Common myeloid progenitor, CD34-positive (primary cell): ENCODE measurements around the gene E4F1. TPM values are rescaled to one million over a fixed set of nuclear protein-coding genes. Genes with fewer than 3 reads are reported as not detected.
A peak's percentile ranks its signal among the peaks of the same experiment; 100 is the strongest.

ENCODE experiments used
- CTCF ChIA-PET: fragments of 350-600 bp; sonication (Branson Sonifier 250); formaldehyde crosslinking; loops from one replicate; lab custom pipeline; 2021; ENCODE audit warnings: antibody characterized with exemption; lab: Charles Lee
- POLR2A ChIA-PET: fragments of 350-600 bp; sonication (Branson Sonifier 250); formaldehyde crosslinking; loops from one replicate; lab custom pipeline; 2021; ENCODE audit warnings: antibody characterized with exemption; lab: Charles Lee
- DNase-seq, 3 donors: peaks; one replicate each; pipeline versions ENCODE4 v3.0.0 to v3.0.0-alpha.2; 2013
- H3K27ac ChIP-seq, 2 experiments: 1 replicate in 1 of 2; 2 replicates in 1 of 2; pipeline ENCODE4 v1.7.0; 2013; ENCODE audit warnings: inconsistent platforms in 2 of 2, low read length in 2 of 2, mild to moderate bottlenecking in 2 of 2, low read depth in 1 of 2, moderate library complexity in 1 of 2; ENCODE audit not compliant: severe bottlenecking in 2 of 2, insufficient read depth in 1 of 2, poor library complexity in 1 of 2
- H3K27me3 ChIP-seq, 5 experiments: replicated peaks in 2 of 5; 1 replicate in 3 of 5; 2 replicates in 2 of 5; pipeline versions ENCODE4 v1.6.1 to v1.7.0; 2013; ENCODE audit warnings: low read length in 4 of 5, mild to moderate bottlenecking in 2 of 5, moderate library complexity in 2 of 5, inconsistent platforms in 1 of 5; ENCODE audit not compliant: insufficient read depth in 5 of 5, control insufficient read depth in 4 of 5
- H3K36me3 ChIP-seq, 4 experiments: 1 replicate in 2 of 4; 2 replicates in 2 of 4; pipeline versions ENCODE4 v1.6.1 to v1.7.0; 2013; ENCODE audit warnings: low read length in 3 of 4, control low read depth in 1 of 4, mild to moderate bottlenecking in 1 of 4; ENCODE audit not compliant: control insufficient read depth in 4 of 4, insufficient read depth in 4 of 4
- H3K4me1 ChIP-seq, 4 experiments: 1 replicate in 3 of 4; 2 replicates in 1 of 4; pipeline versions ENCODE4 v1.6.1 to v1.7.1; 2013; ENCODE audit warnings: low read length in 3 of 4, mild to moderate bottlenecking in 3 of 4, control low read depth in 1 of 4, inconsistent platforms in 1 of 4, moderate library complexity in 1 of 4; ENCODE audit not compliant: control insufficient read depth in 4 of 4, insufficient read depth in 4 of 4; ENCODE audit errors: control extremely low read depth in 1 of 4
- H3K4me3 ChIP-seq, 7 experiments: 1 replicate in 4 of 7; 2 replicates in 3 of 7; pipeline versions ENCODE4 v1.5.1 to v1.7.0; 2013; ENCODE audit warnings: mild to moderate bottlenecking in 7 of 7, low read length in 6 of 7, moderate library complexity in 6 of 7, inconsistent platforms in 2 of 7, low read depth in 2 of 7, control low read depth in 1 of 7; ENCODE audit not compliant: insufficient read depth in 4 of 7, control insufficient read depth in 1 of 7; ENCODE audit errors: extremely low read depth in 1 of 7
- H3K9me3 ChIP-seq, 5 experiments: 1 replicate in 4 of 5; 2 replicates in 1 of 5; pipeline versions ENCODE4 v1.6.1 to v1.7.1; 2013; ENCODE audit warnings: low read length in 4 of 5, mild to moderate bottlenecking in 2 of 5, inconsistent platforms in 1 of 5, low read depth in 1 of 5, moderate library complexity in 1 of 5; ENCODE audit not compliant: control insufficient read depth in 4 of 5, insufficient read depth in 2 of 5; ENCODE audit errors: control extremely low read depth in 1 of 5
- WGBS: methylation state at CpG from one replicate; pipeline ENCODE4 v1.1.5; 2013; ENCODE audit not compliant: insufficient coverage; 5-methylcytosine and 5-hydroxymethylcytosine counted together
- polyA plus RNA-seq: library from polyadenylated mRNA; unstranded; fragments of 120-200 nt; gene quantifications from one replicate; pipeline ENCODE4 v1.2.1, GENCODE V29; 2013

Gene E4F1, protein sequence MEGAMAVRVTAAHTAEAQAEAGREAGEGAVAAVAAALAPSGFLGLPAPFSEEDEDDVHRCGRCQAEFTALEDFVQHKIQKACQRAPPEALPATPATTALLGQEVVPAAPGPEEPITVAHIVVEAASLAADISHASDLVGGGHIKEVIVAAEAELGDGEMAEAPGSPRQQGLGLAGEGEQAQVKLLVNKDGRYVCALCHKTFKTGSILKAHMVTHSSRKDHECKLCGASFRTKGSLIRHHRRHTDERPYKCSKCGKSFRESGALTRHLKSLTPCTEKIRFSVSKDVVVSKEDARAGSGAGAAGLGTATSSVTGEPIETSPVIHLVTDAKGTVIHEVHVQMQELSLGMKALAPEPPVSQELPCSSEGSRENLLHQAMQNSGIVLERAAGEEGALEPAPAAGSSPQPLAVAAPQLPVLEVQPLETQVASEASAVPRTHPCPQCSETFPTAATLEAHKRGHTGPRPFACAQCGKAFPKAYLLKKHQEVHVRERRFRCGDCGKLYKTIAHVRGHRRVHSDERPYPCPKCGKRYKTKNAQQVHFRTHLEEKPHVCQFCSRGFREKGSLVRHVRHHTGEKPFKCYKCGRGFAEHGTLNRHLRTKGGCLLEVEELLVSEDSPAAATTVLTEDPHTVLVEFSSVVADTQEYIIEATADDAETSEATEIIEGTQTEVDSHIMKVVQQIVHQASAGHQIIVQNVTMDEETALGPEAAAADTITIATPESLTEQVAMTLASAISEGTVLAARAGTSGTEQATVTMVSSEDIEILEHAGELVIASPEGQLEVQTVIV
- 11.1 TPM for polyA plus RNA-seq

DNA sequence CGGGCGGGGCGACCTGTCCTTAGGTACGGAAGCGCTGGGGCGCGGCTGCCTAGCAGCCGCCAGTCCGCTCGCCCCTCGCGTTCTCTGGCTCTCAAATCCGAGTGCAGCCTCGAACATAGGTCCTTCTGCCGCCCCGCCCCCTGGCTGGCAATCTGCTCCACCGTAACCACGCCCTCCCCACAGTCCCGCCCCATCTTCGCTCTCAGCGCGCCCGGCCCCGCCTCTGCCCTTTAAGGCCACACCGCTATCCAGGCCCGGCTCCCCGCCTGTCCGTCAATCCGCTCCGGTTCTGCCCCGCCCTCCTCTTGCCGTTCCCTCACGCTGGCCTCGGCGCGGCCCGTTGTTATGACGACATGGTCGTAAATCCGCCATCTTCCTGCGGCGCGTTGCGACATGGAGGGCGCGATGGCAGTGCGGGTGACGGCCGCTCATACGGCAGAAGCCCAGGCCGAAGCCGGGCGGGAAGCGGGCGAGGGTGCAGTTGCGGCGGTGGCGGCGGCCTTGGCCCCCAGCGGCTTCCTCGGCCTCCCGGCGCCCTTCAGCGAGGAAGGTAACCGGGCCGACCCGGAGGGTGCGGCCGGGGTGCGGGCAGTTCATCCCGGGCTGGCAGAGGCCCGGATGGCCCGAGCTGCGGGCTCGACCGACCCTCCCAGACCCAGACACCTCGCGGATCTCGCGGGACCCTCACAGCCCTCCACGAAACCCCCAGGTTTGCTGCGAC, at the start of gene E4F1:
Gene E4F1 (plus strand): TSS at position 371 of the 721 bp plus-strand sequence. CDS start 23 bp downstream, at position 394.
- Histone ChIP-seq H3K4me3 (peak within 1 kb of the TSS; percentile 77 to 97 (median 90)), H3K4me1 (peaks cover 0 to 15% (median 14%) of the 10 kb centered on the region in 4 experiments), H3K27ac (peak within 1 kb of the TSS; percentile 74 to 90), H3K27me3 (no peaks in the 10 kb centered on the region), H3K9me3 (no peaks in the 10 kb centered on the region), H3K36me3 (peaks cover 0 to 17% (median 7%) of the 10 kb centered on the region in 4 experiments)
- peak; percentile 100 for DNase-seq
- WGBS, result 0% methylated on average over 60 of the region's 82 CpGs
- CTCF ChIA-PET, result no interaction called here
- POLR2A ChIA-PET, result interaction anchor here (0.9 to 1.0 kb wide), 2 partner anchors 12 to 83 kb away, joined by 3 read pairs; no protein-coding TSS in a partner anchor

DNA sequence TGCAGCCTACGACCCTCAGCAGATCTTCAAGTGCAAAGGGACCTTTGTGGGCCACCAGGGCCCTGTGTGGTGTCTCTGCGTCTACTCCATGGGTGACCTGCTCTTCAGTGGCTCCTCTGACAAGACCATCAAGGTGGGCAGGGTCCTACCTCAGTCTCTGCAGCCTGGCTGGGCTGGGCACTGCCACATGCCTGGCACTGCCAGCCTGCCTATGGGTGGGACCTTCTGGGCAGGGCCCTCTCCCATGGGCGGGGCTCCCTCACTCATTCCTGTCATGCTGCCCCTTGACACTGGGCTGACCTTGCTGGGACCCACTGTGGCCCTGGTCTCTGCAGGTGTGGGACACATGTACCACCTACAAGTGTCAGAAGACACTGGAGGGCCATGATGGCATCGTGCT, 49.5 kb upstream of the E4F1 start:
- Histone ChIP-seq H3K9me3 (no peaks in the 10 kb centered on the region), H3K36me3 (peaks cover 2 to 84% (median 48%) of the 10 kb centered on the region in 4 experiments), H3K27ac (no peak overlapping the region), H3K4me3 (no peak overlapping the region), H3K27me3 (peaks cover 0 to 6% (median 0%) of the 10 kb centered on the region in 5 experiments), H3K4me1 (no peaks in the 10 kb centered on the region)
- POLR2A ChIA-PET, result interaction anchor here (0.6 kb wide), 1 partner anchor 44 kb away, joined by 3 read pairs; no protein-coding TSS in a partner anchor
- DNase-seq, result no peak
- CTCF ChIA-PET, result no interaction called here
- WGBS, result 96% methylated on average over 4 of the region's 4 CpGs

DNA sequence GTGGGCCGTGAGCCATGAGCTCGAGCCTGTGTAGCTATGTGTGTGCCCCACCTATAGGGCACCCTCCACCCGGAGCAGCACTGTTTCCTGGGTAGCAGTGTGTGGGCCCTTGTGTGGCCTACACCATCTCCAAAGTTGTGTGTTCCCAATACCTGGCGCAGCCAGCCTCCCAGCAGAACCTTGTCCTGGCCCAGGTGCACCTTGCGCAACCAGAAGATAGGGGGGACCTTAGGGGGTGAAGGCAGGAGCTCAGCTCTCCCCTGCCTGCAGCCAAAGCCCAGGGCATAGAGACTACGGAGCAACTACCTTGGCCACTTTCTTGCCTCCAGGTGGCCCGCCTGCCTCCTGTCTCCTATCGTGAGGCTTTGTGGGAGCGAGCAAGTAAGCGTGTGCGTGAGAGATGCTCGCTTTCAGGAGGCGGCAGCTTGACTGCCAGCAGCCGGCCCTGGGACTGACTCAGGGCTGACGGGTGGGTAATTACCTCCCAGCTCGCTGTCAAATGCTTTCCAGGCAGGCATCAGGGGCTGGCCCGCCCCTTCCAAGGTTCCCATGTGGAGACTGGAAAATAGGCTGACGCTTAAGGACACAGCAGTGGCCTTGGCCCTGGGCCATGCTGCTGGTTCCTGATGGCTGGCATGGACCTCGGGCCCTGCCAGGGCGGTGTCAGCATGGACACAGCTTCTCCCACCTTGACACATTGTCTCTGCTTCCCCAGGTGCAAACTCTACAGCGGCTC, 48.8 kb upstream of the E4F1 start:
- POLR2A ChIA-PET, result interaction anchor here (0.5 kb wide), 1 partner anchor 270 kb away, joined by 8 read pairs; no protein-coding TSS in a partner anchor
- H3K4me3 ChIP-seq, result no peak overlapping the region
- no peak for DNase-seq
- H3K9me3 ChIP-seq, result no peaks in the 10 kb centered on the region
- H3K36me3 ChIP-seq, result peaks cover 2 to 82% (median 45%) of the 10 kb centered on the region in 4 experiments
- CTCF ChIA-PET, result no interaction called here
- H3K27ac ChIP-seq, result no peak overlapping the region
- peaks cover 0 to 11% (median 0%) of the 10 kb centered on the region in 5 experiments for H3K27me3 ChIP-seq
- H3K4me1 ChIP-seq, result no peaks in the 10 kb centered on the region
- 96% methylated on average over 21 of the region's 21 CpGs for WGBS

DNA sequence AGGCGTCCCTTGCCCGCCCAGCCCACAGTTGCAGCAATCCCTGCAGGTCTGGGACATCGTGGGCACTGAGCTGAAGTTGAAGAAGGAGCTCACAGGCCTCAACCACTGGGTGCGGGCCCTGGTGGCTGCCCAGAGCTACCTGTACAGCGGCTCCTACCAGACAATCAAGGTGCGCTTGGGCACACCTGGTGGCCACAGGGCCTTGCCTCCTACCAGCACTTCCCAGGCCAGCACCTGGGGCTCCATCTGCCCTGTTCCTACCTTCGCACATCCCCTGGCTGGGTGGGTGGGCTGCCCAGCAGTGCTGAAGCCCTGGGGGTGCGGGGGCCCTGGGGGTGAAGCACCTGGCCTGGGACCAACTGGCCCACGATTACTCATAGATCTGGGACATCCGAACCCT, 47.9 kb upstream of the E4F1 start:
- Histone ChIP-seq H3K4me1 (no peaks in the 10 kb centered on the region), H3K36me3 (peaks cover 2 to 74% (median 43%) of the 10 kb centered on the region in 4 experiments), H3K9me3 (no peaks in the 10 kb centered on the region), H3K4me3 (no peak overlapping the region), H3K27me3 (peaks cover 0 to 13% (median 0%) of the 10 kb centered on the region in 5 experiments), H3K27ac (no peak overlapping the region)
- 96% methylated on average over 10 of the region's 10 CpGs for WGBS
- ChIA-PET POLR2A (no interaction called here), CTCF (no interaction called here)
- DNase-seq, result no peak

DNA sequence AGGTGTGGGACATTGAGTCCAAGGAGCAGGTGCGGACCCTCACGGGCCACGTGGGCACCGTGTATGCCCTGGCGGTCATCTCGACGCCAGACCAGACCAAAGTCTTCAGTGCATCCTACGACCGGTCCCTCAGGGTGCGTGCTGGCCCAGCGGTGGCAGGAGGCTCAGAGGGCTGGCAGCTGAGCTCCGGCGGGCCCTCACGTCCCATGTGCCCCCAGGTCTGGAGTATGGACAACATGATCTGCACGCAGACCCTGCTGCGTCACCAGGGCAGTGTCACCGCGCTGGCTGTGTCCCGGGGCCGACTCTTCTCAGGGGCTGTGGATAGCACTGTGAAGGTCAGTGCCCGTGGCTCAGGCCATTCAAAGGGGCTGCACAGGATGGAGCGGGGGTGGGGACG, 47.3 kb upstream of the E4F1 start:
- Histone ChIP-seq H3K4me1 (no peaks in the 10 kb centered on the region), H3K27ac (no peak overlapping the region), H3K27me3 (peaks cover 0 to 13% (median 0%) of the 10 kb centered on the region in 5 experiments), H3K36me3 (peaks cover 2 to 70% (median 40%) of the 10 kb centered on the region in 4 experiments), H3K4me3 (no peak overlapping the region), H3K9me3 (no peaks in the 10 kb centered on the region)
- 96% methylated on average over 23 of the region's 23 CpGs for WGBS
- ChIA-PET POLR2A (no interaction called here), CTCF (no interaction called here)
- no peak for DNase-seq

DNA sequence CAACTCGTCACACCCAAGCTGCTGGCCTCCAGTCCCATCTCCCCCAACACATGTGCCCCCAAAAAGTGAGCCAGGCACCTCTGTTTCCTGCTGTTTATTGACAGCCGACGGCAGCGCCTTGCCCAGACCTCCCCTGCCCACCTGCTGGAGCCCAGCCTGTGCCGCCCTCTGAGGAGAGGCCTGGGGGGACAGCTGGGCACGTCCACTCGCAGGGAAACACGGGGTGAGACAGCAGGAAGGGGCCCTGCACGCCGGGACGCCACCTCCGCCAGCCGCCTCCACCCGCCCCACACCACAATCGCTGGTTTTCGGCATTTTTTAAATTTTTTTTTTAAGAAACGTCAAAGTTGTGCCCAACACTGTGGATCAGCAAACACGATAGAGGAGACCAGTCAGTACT, 46.3 kb upstream of the E4F1 start:
- H3K36me3 ChIP-seq, result peaks cover 2 to 59% (median 35%) of the 10 kb centered on the region in 4 experiments
- POLR2A ChIA-PET, result no interaction called here

More for the DNA sequence above, 46.3 kb upstream of the E4F1 start:
- CTCF ChIA-PET, result interaction anchor here (1.2 kb wide), 1 partner anchor 14 kb away, joined by 3 read pairs; no protein-coding TSS in a partner anchor
- peaks cover 0 to 13% (median 0%) of the 10 kb centered on the region in 5 experiments for H3K27me3 ChIP-seq
- H3K27ac ChIP-seq, result no peak overlapping the region
- 90% methylated on average over 18 of the region's 18 CpGs for WGBS
- H3K9me3 ChIP-seq, result no peaks in the 10 kb centered on the region
- no peak overlapping the region for H3K4me3 ChIP-seq
- no peaks in the 10 kb centered on the region for H3K4me1 ChIP-seq
- no peak for DNase-seq
